ENCODE results near the gene CBX1. TPM values are rescaled to one million over a fixed set of nuclear protein-coding genes. Genes with fewer than 3 reads are reported as not detected.

Gene CBX1
- total RNA-seq, 2 experiments from 2014 or later: 58.6 to 66.0 TPM

Small RNAs within 50 kb of the gene (microRNA-seq; reads per million reads assigned to microRNA genes)
- 37.7 reads per million, percentile 51 among the genes with 10 or more reads in this experiment for gene MIR152 (ENCODE audit: borderline replicate concordance)

Other genes with a start within 250 kb of the CBX1 start
- gene SP2, start 205.2 kb downstream of the CBX1 start, total RNA-seq: 10 to 100 TPM; 15.7 to 19.8 TPM
- 10 to 100 TPM; 29.7 to 41.0 TPM for gene PNPO, start 159.9 kb downstream of the CBX1 start, total RNA-seq
- not detected for gene PRR15L, start 143.6 kb downstream of the CBX1 start, total RNA-seq
- gene CDK5RAP3, start 130.4 kb downstream of the CBX1 start, total RNA-seq: 100 to 1,000 TPM; 147 to 156 TPM
- gene COPZ2, start 63.7 kb downstream of the CBX1 start, total RNA-seq: 1 to 10 TPM; 3.6 to 4.1 TPM
- gene NFE2L1, start 53.1 kb downstream of the CBX1 start, total RNA-seq: 100 to 1,000 TPM; 100 to 127 TPM
- gene SNX11, start 6.3 kb upstream of the CBX1 start, total RNA-seq: 10 to 100 TPM; 18.0 to 21.4 TPM

Measured in activated CD4-positive, alpha-beta T cell treated with anti-CD3 and anti-CD28 coated beads for 36 hours (primary cell).